HG03575 (cell line): ENCODE results near the gene FLRT2.

Experiments used
- ATAC-seq: cut with Tn5 transposase; IDR thresholded peaks from one replicate; pipeline ENCODE4 v1.9.1; 2021; ENCODE audit not compliant: unreplicated experiment, insufficient number of reproducible peaks, low FRiP score; ENCODE audit errors: extremely low read depth

Gene FLRT2, protein sequence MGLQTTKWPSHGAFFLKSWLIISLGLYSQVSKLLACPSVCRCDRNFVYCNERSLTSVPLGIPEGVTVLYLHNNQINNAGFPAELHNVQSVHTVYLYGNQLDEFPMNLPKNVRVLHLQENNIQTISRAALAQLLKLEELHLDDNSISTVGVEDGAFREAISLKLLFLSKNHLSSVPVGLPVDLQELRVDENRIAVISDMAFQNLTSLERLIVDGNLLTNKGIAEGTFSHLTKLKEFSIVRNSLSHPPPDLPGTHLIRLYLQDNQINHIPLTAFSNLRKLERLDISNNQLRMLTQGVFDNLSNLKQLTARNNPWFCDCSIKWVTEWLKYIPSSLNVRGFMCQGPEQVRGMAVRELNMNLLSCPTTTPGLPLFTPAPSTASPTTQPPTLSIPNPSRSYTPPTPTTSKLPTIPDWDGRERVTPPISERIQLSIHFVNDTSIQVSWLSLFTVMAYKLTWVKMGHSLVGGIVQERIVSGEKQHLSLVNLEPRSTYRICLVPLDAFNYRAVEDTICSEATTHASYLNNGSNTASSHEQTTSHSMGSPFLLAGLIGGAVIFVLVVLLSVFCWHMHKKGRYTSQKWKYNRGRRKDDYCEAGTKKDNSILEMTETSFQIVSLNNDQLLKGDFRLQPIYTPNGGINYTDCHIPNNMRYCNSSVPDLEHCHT

DNA sequence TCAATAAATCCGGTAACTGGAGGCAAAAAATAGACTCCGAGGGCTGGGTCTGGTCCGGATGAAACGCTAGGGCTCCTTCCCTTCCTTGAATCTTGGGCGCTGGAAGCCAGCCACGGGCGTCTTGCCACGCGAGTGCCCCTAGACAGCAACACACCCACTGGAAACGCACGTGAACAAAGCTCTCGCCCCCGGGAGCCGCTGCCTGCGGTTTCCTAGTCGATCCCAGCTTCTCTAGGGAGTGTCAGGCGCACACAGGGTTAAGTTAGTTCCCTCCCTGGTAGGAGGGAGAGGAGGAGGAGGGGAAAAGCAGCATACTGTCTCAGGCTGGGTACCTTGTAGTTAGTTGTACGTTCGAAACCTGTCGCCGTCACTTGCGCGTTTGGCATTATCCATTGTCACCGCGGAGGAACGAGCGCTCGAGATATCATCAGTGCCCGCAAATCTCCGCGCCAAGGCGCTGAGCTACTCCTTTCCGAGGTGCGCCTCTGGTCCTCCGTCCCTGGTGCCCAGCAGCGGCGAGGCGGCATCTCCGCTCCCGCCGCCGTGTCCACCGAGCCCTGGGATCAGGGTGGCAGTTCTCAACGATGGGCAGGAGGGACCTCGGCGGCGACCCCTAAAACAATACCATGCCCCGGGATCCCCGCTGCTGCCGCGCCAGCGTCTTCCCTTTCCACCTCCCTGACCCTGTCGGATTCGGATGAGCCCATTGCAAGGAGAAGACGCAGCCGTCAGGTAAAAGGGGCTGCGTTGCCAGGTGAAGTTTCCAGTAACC is at the start of gene FLRT2:
TSS of gene FLRT2 (plus strand) at position 342 of the 772 bp plus-strand sequence. CDS start 91,371 bp downstream, outside the sequence.
- ATAC-seq, result no peak

DNA sequence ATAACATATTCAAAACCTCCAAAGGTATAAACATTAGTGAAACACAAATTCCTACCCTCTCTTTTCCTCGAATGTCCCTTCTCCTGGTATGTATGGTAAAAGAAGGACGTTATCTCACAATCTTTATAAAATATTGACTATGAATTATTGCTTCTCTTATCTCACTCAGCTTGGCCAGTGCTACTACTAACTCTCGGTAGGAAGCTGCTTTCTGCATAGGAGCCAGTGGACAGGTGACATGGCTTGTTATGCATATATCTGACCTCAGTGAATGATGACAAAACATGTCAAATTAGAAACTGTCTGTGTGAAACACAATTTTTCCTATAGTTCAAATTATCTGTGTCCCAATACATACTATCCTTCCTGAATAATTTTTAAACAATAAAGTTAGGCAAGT is 48.5 kb upstream of the FLRT2 start:
- ATAC-seq, result no peak

DNA sequence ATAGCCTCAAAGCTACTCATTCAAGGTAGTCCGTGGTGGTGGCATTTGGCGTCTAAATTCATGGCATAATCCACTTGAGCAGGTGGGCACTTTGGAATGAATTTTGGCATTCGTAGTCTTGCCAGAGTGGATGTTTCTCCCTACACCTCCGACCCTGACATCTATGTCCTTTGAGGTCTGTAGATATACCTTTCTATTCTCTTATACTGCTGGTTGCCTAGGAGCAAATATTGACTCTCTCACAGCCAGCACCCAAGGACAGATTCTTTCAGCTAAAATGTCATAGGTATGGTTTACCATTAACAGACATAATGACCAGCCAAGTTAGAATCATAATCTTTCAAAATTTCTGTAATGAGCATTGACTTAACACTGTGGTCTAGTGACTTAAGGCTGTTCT is 47.4 kb upstream of the FLRT2 start:
- no peak for ATAC-seq

DNA sequence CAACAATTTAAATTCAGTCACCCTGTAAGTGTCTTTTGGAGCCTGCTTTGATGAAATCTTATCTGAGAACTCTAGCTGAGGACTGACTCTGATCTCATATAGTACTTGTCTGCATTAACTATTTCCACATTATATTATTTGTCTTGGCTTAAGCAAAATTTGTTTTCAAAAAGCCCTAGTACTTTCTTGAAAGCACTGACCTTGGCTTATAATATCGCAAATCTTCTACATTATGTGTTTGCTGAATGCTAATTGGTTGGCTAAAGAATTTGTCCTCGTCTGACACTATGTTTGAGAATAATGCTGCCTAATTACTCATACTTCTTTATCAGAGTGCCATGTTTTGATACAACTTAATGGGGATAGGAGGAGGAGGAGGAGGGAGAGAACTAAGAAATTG is 46.9 kb upstream of the FLRT2 start:
- no peak for ATAC-seq

DNA sequence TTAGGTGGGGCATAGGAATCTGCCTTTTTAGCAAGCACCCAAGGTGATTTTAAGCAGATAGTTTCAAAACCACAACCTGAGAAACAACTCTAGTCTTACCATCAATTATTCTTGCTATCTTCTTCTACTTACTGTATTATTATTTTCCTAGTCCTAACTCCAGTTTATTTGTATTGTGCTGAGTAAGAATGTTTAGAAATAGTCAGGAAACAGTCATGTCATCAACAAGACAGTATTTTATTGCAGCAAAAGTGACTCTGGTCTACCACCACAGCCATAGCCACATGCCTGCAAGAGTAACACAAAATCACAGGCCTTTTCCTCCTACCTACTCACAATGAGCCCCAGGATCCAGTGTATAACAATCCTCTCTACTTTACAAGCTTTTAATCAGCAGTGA is 46.3 kb upstream of the FLRT2 start:
- ATAC-seq, result no peak

DNA sequence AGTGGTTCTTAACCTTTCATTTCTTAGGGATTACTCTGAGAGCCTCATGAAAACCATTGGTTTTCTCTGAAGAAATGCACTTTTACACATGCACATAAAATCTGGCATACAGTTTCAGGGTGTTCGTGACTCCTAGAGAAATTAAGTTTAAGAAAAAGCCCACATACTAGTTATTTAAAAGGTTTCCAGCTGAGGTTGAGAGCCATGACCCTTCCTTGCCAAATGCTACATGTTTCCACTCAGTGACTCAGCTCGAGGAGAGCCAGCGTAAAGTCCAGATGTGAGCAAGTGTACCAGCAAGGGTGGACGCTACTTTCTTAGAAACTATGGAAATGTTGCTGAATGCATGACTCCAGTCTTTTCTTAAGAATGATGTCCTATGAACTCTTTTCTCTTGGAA is 42.7 kb upstream of the FLRT2 start:
- no peak for ATAC-seq

DNA sequence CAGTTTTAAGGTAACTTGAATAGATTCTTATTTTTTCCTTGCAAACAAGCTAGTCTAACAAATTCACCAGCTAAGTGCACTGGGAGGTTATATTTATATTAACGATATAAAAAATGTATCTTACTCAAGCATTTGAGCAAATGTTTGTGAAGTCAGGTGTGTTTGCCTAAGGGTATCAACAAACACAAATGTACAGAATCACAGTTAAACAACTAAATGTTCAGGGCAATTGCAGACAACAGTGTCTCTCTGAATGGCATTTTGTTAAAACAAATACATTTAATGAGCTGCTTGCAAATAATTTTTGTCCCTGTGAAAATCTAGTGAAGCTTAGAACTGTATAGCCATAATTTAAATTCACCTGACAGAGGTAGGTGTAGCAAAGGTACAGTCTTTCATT is 28.2 kb upstream of the FLRT2 start:
- ATAC-seq, result no peak

DNA sequence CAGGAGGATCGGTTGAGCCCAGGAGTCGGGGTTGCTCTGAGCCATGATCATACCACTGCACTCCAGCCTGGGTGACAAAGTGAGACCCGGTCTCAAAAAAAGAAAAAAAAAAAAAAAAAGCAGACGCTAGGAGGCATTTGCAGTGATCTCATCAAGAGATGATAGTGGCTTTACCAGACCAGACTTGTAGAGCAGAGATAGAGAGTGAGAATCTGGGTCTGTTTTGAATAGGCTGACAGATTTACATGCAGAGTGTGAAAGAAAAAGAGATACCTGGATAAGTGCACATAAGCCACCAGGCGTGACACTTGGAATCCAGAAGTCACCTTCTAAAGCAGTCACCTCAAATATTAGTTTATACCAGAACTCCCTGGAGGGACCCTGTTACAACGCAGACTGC is 21.1 kb upstream of the FLRT2 start:
- no peak for ATAC-seq

DNA sequence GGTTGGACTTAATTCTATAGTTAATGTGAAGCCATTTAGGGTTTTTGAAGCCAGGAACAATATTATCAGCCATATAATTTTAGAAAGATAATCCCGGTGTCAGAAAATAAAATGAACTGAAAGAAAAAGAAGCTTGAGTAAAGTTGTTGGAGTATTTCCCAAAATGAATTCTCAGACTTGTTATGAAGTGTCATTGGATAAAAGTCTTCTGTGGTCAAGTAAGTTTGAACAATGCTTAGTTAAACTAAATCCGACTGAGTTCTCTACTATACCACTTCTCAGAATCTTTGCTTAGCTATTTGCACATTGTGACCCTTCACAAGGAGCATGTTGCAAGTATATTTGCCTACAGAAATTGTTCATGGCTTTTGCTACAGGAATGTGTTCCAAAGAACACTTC is 17.5 kb upstream of the FLRT2 start:
- no peak for ATAC-seq

DNA sequence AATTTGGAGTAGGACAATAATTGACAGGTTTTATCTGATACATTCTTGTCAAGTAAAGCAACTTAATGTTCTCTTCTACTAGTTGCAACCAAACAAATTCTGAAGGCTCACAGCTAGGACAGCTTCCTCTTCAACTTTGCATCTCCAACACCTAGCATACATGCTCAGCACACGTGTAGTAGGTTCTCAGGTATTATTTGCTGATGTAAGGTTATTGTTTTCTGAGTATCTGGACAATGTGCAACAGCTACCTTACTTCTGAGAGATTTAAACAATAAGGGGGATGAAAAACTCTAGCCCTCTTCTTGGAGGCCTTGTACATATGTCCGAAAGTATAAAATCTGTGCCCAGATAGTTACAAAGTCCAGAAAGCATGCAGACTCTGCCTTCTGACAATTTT is 15.5 kb upstream of the FLRT2 start:
- no peak for ATAC-seq

DNA sequence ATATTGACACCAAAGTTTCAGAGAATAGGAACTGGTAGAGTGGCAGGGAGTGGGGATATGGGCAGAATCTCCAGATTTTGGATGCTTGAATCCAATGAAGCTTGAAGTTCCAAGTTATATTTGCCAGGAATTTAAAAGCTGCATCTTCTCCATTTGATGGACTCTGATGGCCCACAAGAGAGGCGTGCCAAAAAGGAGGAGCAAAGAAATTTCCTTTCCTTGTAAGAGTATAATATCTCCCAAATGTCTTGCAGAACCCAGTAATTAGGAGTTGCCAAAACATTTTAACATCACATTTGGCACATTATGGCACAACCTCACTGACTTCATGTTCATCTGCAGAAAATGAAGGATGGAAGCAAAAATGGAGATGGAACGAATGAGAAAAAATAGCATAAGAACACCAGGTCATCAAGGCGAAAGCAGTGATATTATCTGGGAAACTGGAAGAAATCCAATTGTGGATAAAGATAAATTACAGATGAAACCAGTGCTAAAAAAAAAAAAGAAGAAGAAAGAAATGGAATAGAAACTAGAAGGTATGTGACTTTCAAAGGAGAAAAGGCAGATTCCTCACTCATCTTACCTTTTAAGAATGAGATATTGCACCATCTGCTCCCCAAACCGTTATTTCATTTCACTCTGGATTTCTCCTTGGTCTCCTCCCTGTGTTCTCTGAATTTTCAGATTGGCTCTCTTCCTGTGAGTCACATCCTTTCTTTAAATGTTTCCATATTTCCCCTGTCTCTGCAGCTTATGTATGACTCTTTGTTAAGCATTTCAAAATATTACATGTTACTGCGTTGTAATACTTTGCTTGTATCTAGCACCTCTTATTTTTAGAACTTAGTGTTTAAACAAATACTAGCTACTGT is 13.5 kb upstream of the FLRT2 start:
- no peak for ATAC-seq

DNA sequence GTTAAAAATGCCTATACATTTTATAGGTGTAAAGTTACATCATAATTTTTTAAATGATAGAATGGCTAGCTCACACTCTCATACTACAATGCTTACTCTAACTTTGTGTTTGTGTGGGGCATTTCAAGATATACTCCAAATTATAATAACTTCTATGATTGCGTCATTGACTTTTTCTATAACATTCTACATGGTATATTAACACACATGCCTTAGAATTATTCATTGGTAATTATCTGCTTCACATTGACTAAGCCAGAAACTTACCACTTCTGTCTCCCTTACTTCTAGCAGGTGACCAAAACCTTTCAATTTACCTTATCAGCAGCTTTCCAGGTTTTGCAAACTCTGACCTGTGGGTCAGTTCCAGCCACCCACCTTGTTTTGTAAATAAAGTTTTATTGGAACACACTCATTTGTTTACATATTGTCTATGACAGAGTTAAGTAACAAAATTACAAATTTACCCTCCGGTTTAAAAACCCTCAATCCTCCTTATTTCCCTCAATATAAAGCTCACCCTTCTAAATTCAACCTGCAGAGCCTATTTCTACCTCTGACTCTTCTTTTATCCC is 12.7 kb upstream of the FLRT2 start:
- no peak for ATAC-seq

DNA sequence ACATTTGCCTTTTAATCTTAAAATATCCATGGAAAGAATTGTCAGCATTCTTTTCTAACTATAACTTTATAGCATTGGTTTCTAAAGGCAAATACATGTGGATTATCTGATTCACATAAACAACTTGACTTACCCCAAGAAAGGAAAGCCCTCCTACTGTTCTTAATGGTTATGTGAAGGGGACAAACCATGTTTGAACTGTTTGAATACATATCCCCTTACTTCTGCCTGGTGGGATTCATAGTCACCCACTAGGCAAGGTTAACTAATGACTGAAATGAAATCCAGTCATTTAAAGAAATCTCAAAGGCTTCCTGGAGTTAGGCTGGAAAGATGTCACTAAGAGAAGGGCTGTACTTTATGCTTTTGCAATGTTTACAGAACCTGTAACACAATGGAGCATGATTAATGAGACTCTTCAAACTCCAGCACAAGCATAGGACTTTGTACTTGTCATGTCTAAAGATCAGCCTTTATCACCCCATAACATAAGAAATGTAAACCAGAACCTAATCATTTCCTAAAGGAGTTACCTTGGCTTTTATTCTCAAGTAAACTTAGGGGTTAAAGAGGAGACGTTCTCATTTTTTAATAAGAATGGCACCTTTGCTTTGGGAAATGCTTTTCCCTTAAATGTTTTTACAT is 10.2 kb upstream of the FLRT2 start:
- no peak for ATAC-seq

DNA sequence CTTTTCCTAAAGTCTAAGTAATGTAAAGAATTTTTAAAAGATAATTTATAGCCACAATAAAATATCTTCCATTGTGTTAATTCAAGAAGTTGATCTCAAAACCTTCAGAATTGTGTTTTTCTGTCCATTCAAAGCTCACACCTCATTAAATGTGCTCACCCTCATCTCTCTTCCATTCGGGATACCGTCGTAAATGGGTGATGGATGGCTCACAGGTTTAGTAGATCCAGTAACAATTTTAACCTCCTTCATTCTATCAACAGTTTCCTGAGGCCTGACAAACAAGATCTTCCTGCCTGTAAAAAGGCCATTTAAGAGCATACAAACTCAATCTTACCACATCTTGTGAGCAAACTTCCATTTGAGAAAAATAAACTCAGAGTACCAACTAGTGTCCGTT is 9.4 kb upstream of the FLRT2 start:
- ATAC-seq, result no peak

DNA sequence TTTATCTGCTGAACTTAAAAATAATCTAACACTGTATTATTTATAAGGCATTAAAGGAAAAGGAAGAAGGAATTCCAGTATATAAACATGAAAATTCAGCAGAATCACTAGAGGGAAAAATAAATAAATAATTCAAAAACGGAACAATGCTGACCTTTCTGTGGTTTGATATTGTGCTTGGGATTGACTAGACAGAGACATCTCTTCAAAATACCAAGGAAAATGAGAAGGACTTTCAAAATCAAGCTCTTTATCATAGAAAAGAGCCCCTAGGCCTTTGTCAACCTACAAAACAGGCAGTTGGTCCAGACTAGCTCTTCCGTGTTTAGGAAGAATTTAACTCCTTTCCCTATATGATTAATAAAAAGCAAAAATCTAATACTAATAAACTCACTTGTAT is 6.3 kb upstream of the FLRT2 start:
- ATAC-seq, result no peak

DNA sequence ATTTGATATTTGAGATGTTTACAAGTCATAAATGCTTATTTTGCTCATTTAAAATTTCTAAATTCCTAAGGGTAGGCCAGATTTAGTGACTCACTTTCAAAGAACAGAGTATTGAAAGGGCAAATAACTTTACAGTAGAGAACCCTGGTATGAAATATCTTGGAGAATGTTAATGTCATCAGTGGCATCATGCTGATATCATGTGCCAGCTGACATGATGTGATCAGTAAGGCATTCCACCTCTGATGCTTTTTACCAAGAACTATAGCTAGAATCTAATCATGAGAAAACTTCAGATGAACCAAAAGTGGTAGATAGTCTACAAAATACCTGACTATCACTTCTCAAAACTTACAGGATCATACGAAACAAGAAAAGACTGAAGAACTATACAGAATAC is 2.9 kb upstream of the FLRT2 start:
- ATAC-seq, result no peak

DNA sequence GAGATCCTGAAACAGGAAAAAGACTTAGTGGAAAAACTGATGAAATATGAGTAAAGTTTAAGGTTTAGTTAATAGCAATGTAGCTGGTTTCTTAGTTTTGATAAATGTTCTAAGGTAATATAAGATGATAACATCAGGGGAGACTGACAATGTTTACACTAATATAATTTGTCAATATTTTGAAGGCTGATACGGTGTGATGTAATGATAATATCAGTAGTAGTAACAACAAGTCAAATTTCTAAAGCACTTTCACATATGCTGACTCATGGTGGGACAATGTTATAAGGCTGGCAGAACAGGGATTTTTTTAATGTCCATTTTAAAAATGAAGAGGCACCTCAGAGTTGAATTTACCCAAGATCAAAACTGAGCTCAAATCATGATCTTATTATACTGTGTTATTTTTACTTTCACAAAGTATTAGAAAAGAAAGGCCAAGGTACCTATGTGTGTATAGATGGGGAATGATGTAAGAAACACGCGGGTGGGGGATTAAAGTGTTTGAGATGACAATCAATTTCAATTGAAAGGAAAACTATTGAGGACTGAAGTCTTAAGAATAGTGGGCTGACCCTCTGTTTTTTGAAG is 2.4 kb upstream of the FLRT2 start:
- ATAC-seq, result no peak
